IPS DF 19.7 (cell line): Measurements from ENCODE around the gene CASP2.
A peak's percentile ranks its signal among the peaks of the same experiment; 100 is the strongest.

Source experiments
- DNase-seq: peaks from one replicate; pipeline ENCODE4 v3.0.0-alpha.2; 2013; ENCODE audit warnings: low read depth, low spot score

CASP2 gene

DNA sequence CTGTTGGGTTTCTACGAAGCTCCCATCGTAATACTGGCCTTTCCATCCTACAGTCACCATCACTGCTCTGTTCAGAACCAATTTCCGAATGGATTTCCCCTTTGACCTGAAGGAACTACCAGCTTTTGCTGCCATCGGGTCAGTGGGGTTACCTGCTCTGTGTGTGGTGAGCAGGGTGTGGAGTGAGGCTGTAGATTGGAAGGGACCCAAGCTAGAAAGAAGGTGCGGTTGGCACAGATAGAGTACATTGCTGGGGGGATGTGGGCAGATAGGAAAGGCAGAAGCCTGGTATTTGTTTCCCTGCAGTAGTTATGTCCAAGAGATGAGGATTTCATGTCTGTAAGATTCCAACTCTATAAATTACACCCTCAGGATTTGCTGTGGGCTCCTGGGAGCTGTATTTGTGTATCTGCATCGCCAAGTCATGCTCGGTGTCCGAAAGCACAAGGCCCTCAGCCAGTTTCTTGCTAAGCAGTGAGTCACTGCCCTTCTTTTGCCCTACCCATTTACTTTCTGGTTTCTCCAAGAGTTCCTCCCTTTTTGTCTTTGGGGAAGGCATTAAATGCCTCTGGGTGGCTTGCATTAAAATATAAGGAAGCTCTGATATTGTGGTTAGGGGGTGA is 43.1 kb downstream of the CASP2 start:
- DNase-seq: no peak

- DNase-seq: no peak
Observed at GRCh38 chr7:143334244-143334643, 46.1 kb downstream of the CASP2 start.

DNA sequence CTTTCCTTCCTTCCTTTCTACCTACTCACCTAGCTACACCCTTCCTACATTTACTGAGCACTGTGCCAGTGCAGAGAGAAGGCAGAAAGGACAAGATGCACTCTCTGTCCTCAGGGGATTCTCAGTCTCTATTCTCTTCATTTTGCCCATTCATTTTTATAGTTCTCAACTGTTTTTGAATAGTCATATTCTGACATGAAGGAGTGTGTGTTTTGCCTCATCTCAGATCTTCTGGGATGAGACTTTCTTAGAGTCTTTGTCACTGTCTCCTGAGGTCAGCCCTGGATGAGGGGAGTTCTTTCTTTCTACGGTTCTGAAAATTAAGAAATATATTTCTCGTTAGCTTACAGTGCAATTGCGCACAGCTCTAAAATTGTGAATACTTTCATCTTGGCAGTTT is 49.1 kb downstream of the CASP2 start:
- DNase-seq: no peak

DNA sequence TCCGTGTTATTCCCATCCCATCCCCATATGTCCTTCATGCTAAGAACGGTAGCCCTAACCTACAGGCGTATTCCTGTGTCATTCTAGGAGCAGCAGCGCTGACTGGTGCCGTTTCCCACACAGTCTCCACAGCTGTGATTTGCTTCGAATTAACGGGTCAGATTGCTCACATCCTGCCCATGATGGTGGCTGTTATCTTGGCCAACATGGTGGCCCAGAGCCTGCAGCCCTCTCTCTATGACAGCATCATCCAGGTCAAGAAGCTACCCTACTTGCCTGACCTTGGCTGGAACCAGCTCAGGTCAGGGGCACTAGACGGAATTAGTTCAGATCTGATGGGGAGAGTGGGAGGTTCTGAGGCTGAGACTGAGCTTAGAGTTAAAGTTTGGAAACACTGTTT is 53.7 kb downstream of the CASP2 start:
- no peak for DNase-seq

DNA sequence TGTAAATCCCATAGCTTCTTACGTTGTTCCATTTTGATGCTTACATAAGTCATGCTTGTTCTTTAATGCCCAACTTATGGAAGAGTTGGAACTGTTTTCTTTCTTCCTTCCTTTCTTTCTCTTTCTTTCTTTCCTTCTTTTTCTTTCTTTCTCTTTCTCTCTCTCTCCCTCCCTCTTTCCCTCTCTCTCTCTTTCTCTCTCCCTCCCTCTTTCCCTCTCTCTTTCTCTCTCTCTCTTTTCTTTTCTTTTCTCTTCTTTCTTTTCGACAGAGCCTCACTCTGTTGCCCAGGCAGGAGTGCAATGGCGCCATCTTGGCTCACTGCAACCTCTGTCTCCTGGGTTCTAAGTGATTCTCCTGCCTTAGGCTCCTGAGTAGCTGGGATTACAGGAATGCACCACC is 55.4 kb downstream of the CASP2 start:
- DNase-seq: no peak

DNA sequence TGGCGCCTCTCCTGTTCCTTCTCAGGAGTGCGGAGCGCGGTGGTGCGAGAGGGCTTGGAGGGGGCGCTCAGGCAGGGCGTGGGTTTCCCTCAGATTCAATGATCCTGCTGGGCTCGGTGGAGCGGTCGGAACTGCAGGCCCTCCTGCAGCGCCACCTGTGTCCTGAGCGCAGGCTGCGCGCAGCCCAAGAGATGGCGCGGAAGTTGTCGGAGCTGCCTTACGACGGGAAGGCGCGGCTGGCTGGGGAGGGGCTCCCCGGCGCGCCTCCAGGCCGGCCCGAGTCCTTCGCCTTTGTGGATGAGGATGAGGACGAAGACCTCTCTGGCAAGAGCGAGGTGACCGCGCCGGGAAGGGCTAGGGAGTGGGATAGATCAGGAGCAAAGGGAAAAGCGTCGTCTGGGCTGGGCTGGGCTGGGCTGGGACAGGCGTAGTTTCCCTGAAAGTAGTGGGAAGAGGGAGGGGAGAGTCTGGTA is 57.3 kb downstream of the CASP2 start:
- DNase-seq: peak; percentile 77

GRCh38 chr7:143346018-143346417 is 57.9 kb downstream of the CASP2 start:
- DNase-seq: no peak

- DNase-seq: no peak
Observed at GRCh38 chr7:143347950-143348349, 59.8 kb downstream of the CASP2 start.

DNA sequence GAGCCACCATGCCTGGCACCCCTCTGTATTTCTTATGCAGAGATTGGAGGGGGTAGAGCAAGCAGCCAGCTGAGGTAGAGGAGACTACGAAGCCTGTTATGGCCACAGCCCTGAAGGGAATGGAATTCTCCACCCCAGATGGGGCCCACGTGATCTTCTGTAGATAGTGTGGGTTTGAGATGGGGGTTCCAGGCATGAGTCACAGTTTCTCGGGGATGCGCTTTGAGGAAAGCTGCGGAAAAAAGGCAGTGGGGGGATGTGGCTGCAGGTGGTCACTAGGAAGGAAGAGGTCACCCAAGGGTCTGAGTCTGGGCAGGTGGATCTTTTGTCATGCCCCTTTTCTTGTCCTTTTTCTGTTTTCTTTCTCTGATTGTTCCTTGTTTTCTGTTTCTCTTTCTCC is 62.9 kb downstream of the CASP2 start:
- DNase-seq: no peak

DNA sequence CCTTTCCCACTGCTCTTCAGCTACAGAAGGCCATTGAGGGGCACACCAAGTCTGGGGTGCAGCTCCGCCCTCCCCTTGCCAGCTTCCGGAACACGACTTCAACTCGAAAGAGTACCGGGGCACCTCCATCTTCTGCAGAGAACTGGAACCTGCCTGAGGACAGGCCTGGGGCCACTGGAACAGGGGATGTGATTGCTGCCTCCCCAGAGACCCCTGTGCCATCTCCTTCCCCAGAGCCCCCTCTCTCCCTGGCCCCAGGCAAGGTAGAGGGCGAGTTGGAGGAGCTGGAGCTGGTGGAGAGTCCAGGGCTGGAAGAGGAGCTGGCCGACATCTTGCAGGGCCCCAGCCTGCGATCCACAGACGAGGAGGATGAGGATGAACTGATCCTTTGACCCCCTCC is 63.4 kb downstream of the CASP2 start:
- DNase-seq: no peak

DNA sequence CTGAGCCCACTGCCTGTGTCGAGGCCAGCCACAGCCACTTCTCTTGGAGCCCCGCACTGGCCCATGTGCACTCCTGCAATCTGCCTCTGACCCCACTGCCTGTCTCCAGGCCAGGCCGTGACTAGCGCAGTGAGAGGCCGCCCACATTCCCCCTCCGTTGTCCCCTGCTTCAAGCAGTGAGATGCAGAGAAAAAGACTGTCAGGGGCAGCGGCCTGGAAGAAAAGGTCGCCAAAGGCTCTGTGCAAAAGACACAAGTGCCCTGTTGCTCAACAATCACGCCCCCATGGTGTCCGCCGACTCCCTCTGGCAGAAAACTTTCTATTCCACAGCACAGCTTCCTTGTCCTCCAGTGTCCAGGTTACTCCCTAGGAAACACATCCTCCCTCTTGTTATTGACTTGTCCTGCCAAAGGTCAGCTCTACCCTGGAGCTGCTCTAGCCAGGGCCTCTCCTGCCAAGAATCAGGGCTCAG is 64.4 kb downstream of the CASP2 start:
- DNase-seq: no peak

DNA sequence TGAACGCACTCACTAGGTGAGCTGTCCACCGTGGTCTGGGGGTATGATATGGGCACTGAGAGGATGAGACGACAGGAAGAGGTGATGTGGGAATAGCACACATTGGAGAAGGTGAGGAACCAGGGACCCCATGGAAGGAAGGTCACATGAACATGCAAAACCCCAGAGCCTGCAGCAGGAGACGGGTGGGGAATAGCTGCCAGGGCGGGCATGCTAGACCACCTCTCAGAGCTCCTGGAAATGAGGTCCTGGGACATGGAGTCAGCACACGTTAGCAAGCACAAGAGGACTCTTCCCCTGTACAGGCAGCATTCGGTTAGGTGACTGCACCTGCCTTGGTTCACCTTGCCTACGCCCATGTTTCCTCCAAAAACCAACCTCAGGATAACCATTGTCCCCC is 66.2 kb downstream of the CASP2 start:
- DNase-seq: no peak

- no peak for DNase-seq
Observed at GRCh38 chr7:143354965-143355364, 66.8 kb downstream of the CASP2 start.

DNA sequence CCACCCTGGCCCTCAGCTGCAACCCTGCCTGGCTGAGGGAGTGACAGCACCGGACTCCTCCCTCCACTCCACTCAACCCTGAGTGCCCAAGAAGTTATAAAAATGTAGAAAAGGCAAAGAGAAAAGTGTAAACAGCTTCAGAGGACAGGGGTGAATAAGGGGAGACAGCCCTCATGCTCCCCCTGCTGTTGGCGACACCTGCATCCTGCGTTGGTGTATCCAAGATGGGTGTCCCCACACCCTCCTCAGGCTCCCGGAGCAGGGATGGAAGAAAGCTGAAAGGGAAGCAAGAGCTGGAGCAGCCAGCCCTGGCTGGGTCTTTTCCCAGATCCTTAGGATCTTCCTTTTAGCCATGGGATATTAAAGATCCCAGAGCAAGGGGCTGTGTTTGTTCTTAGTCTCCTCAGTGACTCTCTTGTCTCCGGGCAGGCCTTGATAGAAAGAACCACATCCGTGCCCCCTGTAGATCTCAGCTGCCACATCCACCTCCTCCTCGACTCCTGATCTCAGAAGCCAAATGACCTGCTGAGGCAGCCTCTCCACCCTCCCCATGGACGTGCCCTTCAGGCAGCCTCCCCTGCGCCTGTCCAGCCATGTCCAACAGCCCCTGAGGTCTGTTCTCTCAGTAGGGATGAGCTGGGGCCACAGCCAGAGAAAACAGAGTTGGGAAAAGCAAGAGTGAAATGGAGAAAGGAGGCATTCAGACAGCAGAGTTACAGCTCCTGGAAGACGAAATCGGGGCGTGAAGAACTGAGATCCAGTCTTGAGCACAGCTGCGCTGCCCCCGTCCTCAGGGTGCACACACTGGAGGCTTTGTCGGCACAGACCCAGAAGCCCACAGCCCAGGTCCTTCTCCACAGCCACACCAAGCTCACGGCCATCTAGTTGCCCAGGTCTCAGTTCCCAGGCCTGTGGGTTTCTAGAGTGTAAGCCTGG is 67.6 kb downstream of the CASP2 start:
- no peak for DNase-seq

DNA sequence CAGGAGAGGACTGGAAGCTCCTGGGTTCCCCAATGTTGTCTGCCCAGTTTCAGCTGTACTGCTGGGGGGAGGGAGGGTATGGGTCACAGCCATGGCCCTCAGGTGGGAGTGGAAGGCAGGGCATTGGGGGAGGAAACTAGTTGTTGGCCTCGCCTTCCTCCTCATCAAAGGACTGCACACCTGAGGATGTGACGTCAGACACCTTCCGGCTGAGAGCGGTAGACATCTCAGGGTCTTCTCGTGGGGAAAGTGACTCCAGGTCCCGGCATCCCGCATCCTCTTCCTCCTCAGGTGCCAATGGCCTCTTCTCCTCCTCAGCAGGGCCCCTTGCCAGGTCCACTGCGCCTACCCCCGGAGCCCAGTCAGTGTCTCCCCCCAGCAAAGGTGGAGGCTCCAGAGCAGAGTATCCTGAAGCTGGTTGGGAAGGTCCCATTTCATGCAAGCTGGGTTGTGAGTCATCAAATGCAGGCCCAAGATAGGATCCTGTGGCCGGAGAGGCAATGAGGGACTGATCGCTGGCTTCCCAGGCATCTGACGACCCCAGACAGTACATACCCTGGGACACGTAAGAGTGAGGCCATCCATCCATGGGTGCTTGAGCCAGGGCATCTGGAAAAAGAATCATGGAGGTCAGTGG is 68.4 kb downstream of the CASP2 start:
- no peak for DNase-seq
